Activated B cell treated with CpG ODN at 0.5 μM for 24 hours (primary cell): ENCODE data around the gene GNG12. TPM values are rescaled to one million over a fixed set of nuclear protein-coding genes. Genes with fewer than 3 reads are reported as not detected.

Experiments used
- ATAC-seq: fragments of 200-7000 bp; cut with Tn5 transposase; one replicate; pipeline ENCODE4 v1.10.0; 2021; ENCODE audit warnings: low read depth, mild to moderate bottlenecking, moderate library complexity
- CTCF ChIA-PET: fragments of 350-600 bp; sonication (Branson Sonifier 250); formaldehyde crosslinking; loops from one replicate; lab custom pipeline; 2021; ENCODE audit warnings: antibody characterized with exemption; lab: Charles Lee
- POLR2A ChIA-PET: fragments of 350-600 bp; sonication (Branson Sonifier 250); formaldehyde crosslinking; loops from one replicate; lab custom pipeline; 2021; ENCODE audit warnings: antibody characterized with exemption; lab: Charles Lee
- DNase-seq: peaks from one replicate; pipeline ENCODE4 v3.0.0; 2022
- H3K27ac Mint-ChIP-seq: one replicate; pipeline ENCODE4 v1.8.0; 2020; ENCODE audit warnings: mixed read lengths
- H3K27me3 Mint-ChIP-seq: one replicate; pipeline ENCODE4 v1.8.0; 2021; ENCODE audit warnings: mixed read lengths
- H3K36me3 Mint-ChIP-seq: one replicate; pipeline ENCODE4 v1.8.0; 2021; ENCODE audit warnings: low read depth, mixed read lengths
- H3K4me1 Mint-ChIP-seq: one replicate; pipeline ENCODE4 v1.8.0; 2021; ENCODE audit warnings: mixed read lengths
- H3K4me3 Mint-ChIP-seq: one replicate; pipeline ENCODE4 v1.8.0; 2020; ENCODE audit warnings: mild to moderate bottlenecking, mixed read lengths
- H3K9me3 Mint-ChIP-seq: one replicate; pipeline ENCODE4 v1.8.0; 2020; ENCODE audit warnings: mixed read lengths
- CTCF ChIP-seq: fragments of 200-600 bp; IDR thresholded peaks from one replicate; pipeline ENCODE4 v1.8.0; 2022; ENCODE audit warnings: antibody characterized with exemption, mild to moderate bottlenecking
- intact Hi-C: fragments of 100-400 bp; cut with micrococcal nuclease; formaldehyde crosslinking; loops from one replicate; pipeline ENCODE4 v1.15.1; 2024
- total RNA-seq: library from RNA; stranded (reverse); gene quantifications from 2 replicates; pipeline ENCODE4 v1.2.3, GENCODE V29; 2022

Gene GNG12
- total RNA-seq, 1 donor from 2014 or later, result not detected

DNA sequence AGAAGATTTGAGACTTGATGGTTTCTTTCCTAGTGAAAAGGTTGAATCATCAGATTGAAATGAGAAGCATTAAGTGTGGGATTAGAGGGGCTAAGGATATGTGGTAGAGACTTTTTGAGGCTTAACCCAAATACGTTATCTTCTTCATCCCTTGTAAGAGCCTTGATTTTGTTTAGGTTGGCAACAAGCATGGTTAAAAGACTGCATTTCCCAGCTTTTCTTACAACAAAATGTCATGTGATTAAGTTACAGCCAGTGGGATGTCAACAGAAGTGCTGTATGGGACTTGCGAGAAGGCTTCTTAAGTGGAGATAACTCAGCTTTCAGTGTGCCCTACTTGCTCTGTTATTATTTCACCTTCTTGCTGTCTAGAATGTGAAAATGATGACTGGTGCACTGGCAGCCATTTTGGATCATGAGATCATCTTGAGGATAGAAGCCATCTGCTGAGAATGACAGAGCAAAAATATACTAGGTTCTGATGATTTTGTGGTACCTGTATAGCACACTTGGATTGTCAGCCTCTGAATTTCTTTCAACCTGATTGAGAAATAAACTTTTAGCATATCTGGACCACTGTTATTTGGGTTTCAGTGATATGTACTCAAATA lies 41.3 kb upstream of the GNG12 start:
- ATAC-seq (no peak), DNase-seq (no peak)
- H3K27me3 Mint-ChIP-seq, result peaks cover 2% of the 10 kb centered on the region
- H3K4me3 Mint-ChIP-seq, result no peak overlapping the region
- ChIA-PET CTCF (no interaction called here), POLR2A (no interaction called here)
- H3K36me3 Mint-ChIP-seq, result no peaks in the 10 kb centered on the region
- H3K9me3 Mint-ChIP-seq, result peaks cover 7% of the 10 kb centered on the region
- H3K27ac Mint-ChIP-seq, result no peak overlapping the region
- H3K4me1 Mint-ChIP-seq, result no peaks in the 10 kb centered on the region
- no peak for TF ChIP-seq CTCF
- intact Hi-C loops, result no loop called here

DNA sequence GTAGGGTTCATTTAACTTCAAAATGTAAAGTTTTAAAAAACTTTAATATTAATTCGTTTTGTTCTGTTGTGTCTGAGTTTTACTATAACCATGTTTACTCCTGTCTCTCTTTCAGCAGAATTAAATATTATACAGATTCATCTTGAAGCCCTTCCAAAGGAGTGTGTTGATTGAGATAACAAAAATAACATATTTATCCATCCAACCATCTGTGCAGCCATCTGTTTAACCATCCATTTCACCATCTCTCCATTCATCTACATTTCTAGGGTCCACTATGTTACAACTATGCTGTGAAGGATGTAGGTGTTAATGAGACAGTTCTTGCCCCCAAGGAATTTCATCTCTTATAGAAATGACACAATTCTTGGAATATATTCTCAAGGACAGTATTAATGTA lies 36.0 kb upstream of the GNG12 start:
- no peak overlapping the region for H3K4me3 Mint-ChIP-seq
- ATAC-seq (no peak), DNase-seq (no peak)
- H3K4me1 Mint-ChIP-seq, result no peaks in the 10 kb centered on the region
- no peaks in the 10 kb centered on the region for H3K36me3 Mint-ChIP-seq
- intact Hi-C loops, result no loop called here
- peaks cover 5% of the 10 kb centered on the region for H3K27me3 Mint-ChIP-seq
- H3K27ac Mint-ChIP-seq, result no peak overlapping the region
- ChIA-PET POLR2A (no interaction called here), CTCF (no interaction called here)
- peaks cover 2% of the 10 kb centered on the region for H3K9me3 Mint-ChIP-seq
- no peak for TF ChIP-seq CTCF

DNA sequence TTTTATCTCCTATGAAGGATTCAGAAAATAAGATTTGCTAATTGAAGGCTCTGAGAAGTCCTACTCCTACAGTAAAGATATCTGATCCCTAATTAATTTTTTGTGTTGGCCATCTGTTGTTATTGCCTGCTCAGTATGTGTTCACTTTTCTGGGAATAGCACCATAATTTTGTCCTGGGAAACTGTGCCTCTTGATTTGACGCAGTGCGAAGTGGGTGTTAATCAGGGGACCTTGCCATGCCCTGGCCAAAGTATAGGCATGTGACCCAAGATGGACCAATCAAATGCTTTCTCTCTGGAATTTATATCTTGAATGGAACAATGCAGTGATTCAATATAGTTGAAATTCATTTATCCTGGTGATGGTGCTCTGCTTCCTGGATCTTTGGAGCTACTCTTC lies 30.4 kb upstream of the GNG12 start:
- no peak overlapping the region for H3K4me3 Mint-ChIP-seq
- H3K36me3 Mint-ChIP-seq, result no peaks in the 10 kb centered on the region
- intact Hi-C loops, result no loop called here
- no peak overlapping the region for H3K27ac Mint-ChIP-seq
- ATAC-seq (no peak), DNase-seq (no peak)
- H3K27me3 Mint-ChIP-seq, result peaks cover 14% of the 10 kb centered on the region
- ChIA-PET CTCF (no interaction called here), POLR2A (no interaction called here)
- no peak for TF ChIP-seq CTCF
- H3K4me1 Mint-ChIP-seq, result no peaks in the 10 kb centered on the region
- H3K9me3 Mint-ChIP-seq, result no peaks in the 10 kb centered on the region

DNA sequence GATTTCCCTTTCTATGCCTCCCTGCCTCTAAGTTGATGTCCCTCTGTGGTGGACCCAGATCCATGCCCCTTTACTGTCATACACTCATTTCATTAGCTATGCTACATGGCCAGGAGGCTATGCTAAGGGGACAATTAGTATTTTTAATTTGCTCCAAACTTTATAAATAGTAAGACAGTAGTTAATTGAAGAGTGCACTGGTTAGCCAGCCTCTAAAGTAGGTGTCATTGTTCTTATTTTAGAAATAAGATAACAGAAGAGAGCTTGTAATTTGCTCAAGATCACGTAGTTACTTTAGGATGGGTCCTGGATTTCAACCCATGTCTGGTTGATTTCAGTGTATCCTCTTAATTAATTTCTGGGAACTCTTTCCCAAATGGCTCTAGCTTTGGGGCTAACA lies 29.4 kb upstream of the GNG12 start:
- intact Hi-C loops, result no loop called here
- CTCF ChIA-PET, result no interaction called here
- Mint-ChIP-seq H3K4me3 (no peak overlapping the region), H3K4me1 (no peaks in the 10 kb centered on the region), H3K9me3 (no peaks in the 10 kb centered on the region), H3K27ac (no peak overlapping the region), H3K27me3 (peaks cover 14% of the 10 kb centered on the region), H3K36me3 (no peaks in the 10 kb centered on the region)
- TF ChIP-seq CTCF, result no peak
- DNase-seq, result no peak
- ATAC-seq, result no peak
- POLR2A ChIA-PET, result no interaction called here

DNA sequence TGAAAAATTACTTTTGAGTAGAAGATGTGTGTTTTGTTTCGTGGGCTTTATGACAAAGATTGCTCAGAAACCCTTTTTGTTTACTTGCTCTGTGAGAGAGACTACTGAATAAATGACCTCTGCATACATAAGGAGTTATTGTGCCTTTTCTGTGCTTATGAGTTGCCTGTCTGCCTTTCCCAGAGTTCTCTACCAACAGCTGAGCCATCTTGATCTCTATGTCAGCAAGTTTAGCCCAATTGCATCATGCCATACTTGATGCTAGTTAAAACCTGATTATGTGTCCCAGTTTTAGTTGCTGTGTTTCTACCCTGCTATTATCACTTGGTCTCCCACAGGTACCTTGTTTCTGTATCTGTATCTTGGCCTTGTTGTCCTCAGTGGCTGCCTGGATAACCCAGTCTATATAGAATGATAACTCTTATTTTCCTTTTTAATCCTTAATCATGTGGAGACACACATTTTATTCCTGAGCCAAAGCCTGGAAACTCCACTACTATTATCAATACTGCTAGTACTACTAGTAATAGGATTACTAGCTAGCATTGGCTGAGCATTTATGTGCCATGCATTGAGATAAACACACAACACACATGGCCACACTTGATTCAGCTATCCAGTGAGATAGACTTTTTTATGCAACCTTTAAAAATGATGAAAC lies 28.7 kb upstream of the GNG12 start:
- no peaks in the 10 kb centered on the region for H3K9me3 Mint-ChIP-seq
- POLR2A ChIA-PET, result no interaction called here
- H3K27ac Mint-ChIP-seq, result no peak overlapping the region
- H3K4me1 Mint-ChIP-seq, result no peaks in the 10 kb centered on the region
- peaks cover 14% of the 10 kb centered on the region for H3K27me3 Mint-ChIP-seq
- ATAC-seq (no peak), DNase-seq (no peak)
- TF ChIP-seq CTCF, result no peak
- no peak overlapping the region for H3K4me3 Mint-ChIP-seq
- H3K36me3 Mint-ChIP-seq, result no peaks in the 10 kb centered on the region
- intact Hi-C loops, result no loop called here
- CTCF ChIA-PET, result no interaction called here
